Suprapubic skin (tissue), 3 donors: ENCODE measurements around the gene DHDH.

Experiments used
- POLR2AphosphoS5 ChIP-seq, 3 donors: sonication (generic); formaldehyde crosslinking; IDR thresholded peaks; one replicate each; pipeline ENCODE4 v1.6.1; 2017; ENCODE audit warnings: antibody characterized with exemption in 3 of 3
- TF ChIP-seq, protein P1 (sequence below), 2 donors: fragments of 200-600 bp in 1 of 2; fragments of 450-650 bp in 1 of 2; sonication (generic) in 1 of 2; IDR thresholded peaks; one replicate each; pipeline ENCODE4 v1.5.1; 2016 to 2019; ENCODE audit warnings: antibody characterized with exemption in 2 of 2, mild to moderate bottlenecking in 1 of 2, moderate library complexity in 1 of 2

- TF ChIP-seq, protein P1, sequence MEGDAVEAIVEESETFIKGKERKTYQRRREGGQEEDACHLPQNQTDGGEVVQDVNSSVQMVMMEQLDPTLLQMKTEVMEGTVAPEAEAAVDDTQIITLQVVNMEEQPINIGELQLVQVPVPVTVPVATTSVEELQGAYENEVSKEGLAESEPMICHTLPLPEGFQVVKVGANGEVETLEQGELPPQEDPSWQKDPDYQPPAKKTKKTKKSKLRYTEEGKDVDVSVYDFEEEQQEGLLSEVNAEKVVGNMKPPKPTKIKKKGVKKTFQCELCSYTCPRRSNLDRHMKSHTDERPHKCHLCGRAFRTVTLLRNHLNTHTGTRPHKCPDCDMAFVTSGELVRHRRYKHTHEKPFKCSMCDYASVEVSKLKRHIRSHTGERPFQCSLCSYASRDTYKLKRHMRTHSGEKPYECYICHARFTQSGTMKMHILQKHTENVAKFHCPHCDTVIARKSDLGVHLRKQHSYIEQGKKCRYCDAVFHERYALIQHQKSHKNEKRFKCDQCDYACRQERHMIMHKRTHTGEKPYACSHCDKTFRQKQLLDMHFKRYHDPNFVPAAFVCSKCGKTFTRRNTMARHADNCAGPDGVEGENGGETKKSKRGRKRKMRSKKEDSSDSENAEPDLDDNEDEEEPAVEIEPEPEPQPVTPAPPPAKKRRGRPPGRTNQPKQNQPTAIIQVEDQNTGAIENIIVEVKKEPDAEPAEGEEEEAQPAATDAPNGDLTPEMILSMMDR (IDR thresholded peaks at IDR 0.05): no peak
- no peak for TF ChIP-seq POLR2AphosphoS5 (IDR thresholded peaks at IDR 0.05)
Observed at GRCh38 chr19:48943081-48943480, 9.6 kb downstream of the DHDH start.
